ENCODE results near the gene TACC3. TPM values are rescaled to one million over a fixed set of nuclear protein-coding genes. Genes with fewer than 3 reads are reported as not detected.
A peak's percentile ranks its signal among the peaks of the same experiment; 100 is the strongest.

The TACC3 gene
- total RNA-seq, 1 donor from 2014 or later: 91.4 TPM

GRCh38 chr4:1773754-1774153 is 52.4 kb downstream of the TACC3 start:
- no peak overlapping the region for H3K27ac Mint-ChIP-seq
- no peaks in the 10 kb centered on the region for H3K9me3 Mint-ChIP-seq
- no peak for DNase-seq (ENCODE audit: extremely low spot score, unreplicated experiment)
- H3K36me3 Mint-ChIP-seq: no peaks in the 10 kb centered on the region
- no peaks in the 10 kb centered on the region for H3K4me1 Mint-ChIP-seq (ENCODE audit: unreplicated experiment)
- H3K27me3 Mint-ChIP-seq: no peaks in the 10 kb centered on the region
- no peak for TF ChIP-seq CTCF (conservative IDR thresholded peaks at IDR 0.05)
- H3K4me3 Mint-ChIP-seq: no peak overlapping the region

- DNase-seq (ENCODE audit: extremely low spot score, unreplicated experiment): no peak
- Mint-ChIP-seq H3K36me3 (no peaks in the 10 kb centered on the region), H3K4me3 (no peak overlapping the region), H3K27ac (no peak overlapping the region), H3K9me3 (no peaks in the 10 kb centered on the region), H3K27me3 (no peaks in the 10 kb centered on the region), H3K4me1 (ENCODE audit: unreplicated experiment) (no peaks in the 10 kb centered on the region)
- TF ChIP-seq CTCF (conservative IDR thresholded peaks at IDR 0.05): no peak
These were observed 54.6 kb downstream of the TACC3 start for GRCh38 chr4:1775731-1776500.

- no peak for TF ChIP-seq CTCF (conservative IDR thresholded peaks at IDR 0.05)
- no peak overlapping the region for H3K27ac Mint-ChIP-seq
- no peak overlapping the region for H3K4me3 Mint-ChIP-seq
- DNase-seq (ENCODE audit: extremely low spot score, unreplicated experiment): no peak
- no peaks in the 10 kb centered on the region for H3K9me3 Mint-ChIP-seq
- no peaks in the 10 kb centered on the region for H3K36me3 Mint-ChIP-seq
- H3K4me1 Mint-ChIP-seq (ENCODE audit: unreplicated experiment): no peaks in the 10 kb centered on the region
- no peaks in the 10 kb centered on the region for H3K27me3 Mint-ChIP-seq
These were observed 55.3 kb downstream of the TACC3 start for GRCh38 chr4:1776521-1777161.

- H3K27me3 Mint-ChIP-seq: no peaks in the 10 kb centered on the region
- no peaks in the 10 kb centered on the region for H3K9me3 Mint-ChIP-seq
- H3K27ac Mint-ChIP-seq: peak overlapping the region; percentile 73
- no peak for DNase-seq (ENCODE audit: extremely low spot score, unreplicated experiment)
- peak overlapping the region; percentile 34 for H3K4me3 Mint-ChIP-seq
- no peaks in the 10 kb centered on the region for H3K36me3 Mint-ChIP-seq
- H3K4me1 Mint-ChIP-seq (ENCODE audit: unreplicated experiment): no peaks in the 10 kb centered on the region
- peak; percentile 65 for TF ChIP-seq CTCF (conservative IDR thresholded peaks at IDR 0.05)
These were observed 56.7 kb downstream of the TACC3 start for GRCh38 chr4:1777822-1778641.

GRCh38 chr4:1778642-1779392 is 57.5 kb downstream of the TACC3 start:
- H3K4me3 Mint-ChIP-seq: no peak overlapping the region
- no peak for TF ChIP-seq CTCF (conservative IDR thresholded peaks at IDR 0.05)
- no peak for DNase-seq (ENCODE audit: extremely low spot score, unreplicated experiment)
- H3K4me1 Mint-ChIP-seq (ENCODE audit: unreplicated experiment): no peaks in the 10 kb centered on the region
- H3K36me3 Mint-ChIP-seq: no peaks in the 10 kb centered on the region
- H3K27me3 Mint-ChIP-seq: no peaks in the 10 kb centered on the region
- H3K27ac Mint-ChIP-seq: peak overlapping the region; percentile 29
- H3K9me3 Mint-ChIP-seq: no peaks in the 10 kb centered on the region

Data from type B pancreatic cell (in vitro differentiated cells).